ENCODE results near the gene TSPYL1. TPM values are rescaled to one million over a fixed set of nuclear protein-coding genes. Genes with fewer than 3 reads are reported as not detected.

The TSPYL1 gene
- total and polyA plus RNA-seq, 2 experiments from 2014 or later = 40.8 to 65.2 TPM

DNA sequence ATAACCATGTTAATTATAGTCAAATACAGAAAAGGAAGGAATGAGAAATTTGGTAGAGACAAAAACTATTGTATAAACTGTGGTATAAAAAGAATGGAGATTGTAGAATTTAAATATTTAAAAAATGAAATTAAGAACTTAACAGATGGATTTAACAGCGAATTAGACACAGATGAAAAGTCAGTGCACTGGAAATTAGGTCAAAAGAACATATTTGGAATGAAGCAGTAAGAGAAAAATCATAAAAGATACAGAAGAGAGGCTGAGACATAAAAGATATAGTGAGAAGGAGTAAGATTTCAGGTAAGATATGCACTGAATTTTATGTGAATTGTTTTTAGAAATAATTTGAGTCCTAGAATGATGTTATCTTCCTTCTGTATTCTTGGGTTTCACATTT is 39.9 kb downstream of the TSPYL1 start:
- Histone ChIP-seq H3K9me3 (ENCODE audit: low read depth) (no peaks in the 10 kb centered on the region), H3K27ac (no peak overlapping the region), H3K27me3 (no peaks in the 10 kb centered on the region), H3K4me3 (no peak overlapping the region), H3K36me3 (peaks cover 21% of the 10 kb centered on the region), H3K4me1 (ENCODE audit: low read depth) (no peaks in the 10 kb centered on the region)
- DNase-seq (ENCODE audit: low read depth in 1 of 2, low spot score in 1 of 2) = no peak
- TF ChIP-seq, protein P1, sequence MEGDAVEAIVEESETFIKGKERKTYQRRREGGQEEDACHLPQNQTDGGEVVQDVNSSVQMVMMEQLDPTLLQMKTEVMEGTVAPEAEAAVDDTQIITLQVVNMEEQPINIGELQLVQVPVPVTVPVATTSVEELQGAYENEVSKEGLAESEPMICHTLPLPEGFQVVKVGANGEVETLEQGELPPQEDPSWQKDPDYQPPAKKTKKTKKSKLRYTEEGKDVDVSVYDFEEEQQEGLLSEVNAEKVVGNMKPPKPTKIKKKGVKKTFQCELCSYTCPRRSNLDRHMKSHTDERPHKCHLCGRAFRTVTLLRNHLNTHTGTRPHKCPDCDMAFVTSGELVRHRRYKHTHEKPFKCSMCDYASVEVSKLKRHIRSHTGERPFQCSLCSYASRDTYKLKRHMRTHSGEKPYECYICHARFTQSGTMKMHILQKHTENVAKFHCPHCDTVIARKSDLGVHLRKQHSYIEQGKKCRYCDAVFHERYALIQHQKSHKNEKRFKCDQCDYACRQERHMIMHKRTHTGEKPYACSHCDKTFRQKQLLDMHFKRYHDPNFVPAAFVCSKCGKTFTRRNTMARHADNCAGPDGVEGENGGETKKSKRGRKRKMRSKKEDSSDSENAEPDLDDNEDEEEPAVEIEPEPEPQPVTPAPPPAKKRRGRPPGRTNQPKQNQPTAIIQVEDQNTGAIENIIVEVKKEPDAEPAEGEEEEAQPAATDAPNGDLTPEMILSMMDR (IDR thresholded peaks at IDR 0.05; ENCODE audit: low read depth, low read length) = no peak

DNA sequence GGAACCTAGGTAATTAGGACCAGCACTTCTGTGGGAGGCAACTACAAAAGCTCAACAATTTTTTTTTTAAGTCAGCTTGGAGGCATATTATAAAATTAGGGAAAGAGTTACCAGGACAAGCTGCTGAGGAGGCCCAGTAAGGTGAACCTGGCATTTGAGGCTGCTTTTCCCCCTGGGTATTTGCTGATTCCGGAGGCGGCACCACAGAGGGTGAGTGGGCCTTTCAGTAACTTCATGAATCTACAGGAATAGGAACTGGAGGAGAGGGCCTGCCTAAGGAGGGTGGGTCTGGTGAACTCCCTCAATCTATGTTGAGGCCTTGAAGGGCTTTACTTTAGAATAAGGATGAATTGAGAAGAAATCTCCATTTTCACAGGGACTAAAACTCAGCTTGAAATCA is 40.5 kb downstream of the TSPYL1 start:
- Histone ChIP-seq H3K9me3 (ENCODE audit: low read depth) (no peaks in the 10 kb centered on the region), H3K4me1 (ENCODE audit: low read depth) (no peaks in the 10 kb centered on the region), H3K27me3 (no peaks in the 10 kb centered on the region), H3K27ac (no peak overlapping the region), H3K4me3 (no peak overlapping the region), H3K36me3 (peaks cover 18% of the 10 kb centered on the region)
- no peak for DNase-seq (ENCODE audit: low read depth in 1 of 2, low spot score in 1 of 2)
- TF ChIP-seq, protein P1 (IDR thresholded peaks at IDR 0.05; ENCODE audit: low read depth, low read length) = no peak

DNA sequence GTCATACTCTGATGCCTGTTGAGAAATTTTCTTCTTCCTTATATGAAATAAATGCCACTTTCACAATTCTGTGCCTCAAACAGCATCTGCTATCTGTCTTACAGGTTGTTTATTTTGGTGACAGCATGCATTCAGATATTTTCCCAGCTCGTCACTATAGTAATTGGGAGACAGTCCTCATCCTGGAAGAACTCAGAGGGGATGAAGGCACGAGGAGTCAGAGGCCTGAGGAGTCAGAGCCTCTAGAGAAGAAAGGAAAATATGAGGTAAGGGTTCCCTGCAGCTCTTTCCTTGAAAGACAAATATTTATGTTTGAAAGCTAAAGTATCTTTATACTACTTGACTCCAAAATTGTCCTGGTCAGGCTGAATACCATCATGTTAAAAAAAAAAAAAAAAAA is 41.6 kb downstream of the TSPYL1 start:
- Histone ChIP-seq H3K27me3 (no peaks in the 10 kb centered on the region), H3K4me1 (ENCODE audit: low read depth) (no peaks in the 10 kb centered on the region), H3K9me3 (ENCODE audit: low read depth) (no peaks in the 10 kb centered on the region), H3K4me3 (no peak overlapping the region), H3K36me3 (peaks cover 17% of the 10 kb centered on the region), H3K27ac (no peak overlapping the region)
- DNase-seq (ENCODE audit: low read depth in 1 of 2, low spot score in 1 of 2) = no peak
- TF ChIP-seq, protein P1 (IDR thresholded peaks at IDR 0.05; ENCODE audit: low read depth, low read length) = no peak

DNA sequence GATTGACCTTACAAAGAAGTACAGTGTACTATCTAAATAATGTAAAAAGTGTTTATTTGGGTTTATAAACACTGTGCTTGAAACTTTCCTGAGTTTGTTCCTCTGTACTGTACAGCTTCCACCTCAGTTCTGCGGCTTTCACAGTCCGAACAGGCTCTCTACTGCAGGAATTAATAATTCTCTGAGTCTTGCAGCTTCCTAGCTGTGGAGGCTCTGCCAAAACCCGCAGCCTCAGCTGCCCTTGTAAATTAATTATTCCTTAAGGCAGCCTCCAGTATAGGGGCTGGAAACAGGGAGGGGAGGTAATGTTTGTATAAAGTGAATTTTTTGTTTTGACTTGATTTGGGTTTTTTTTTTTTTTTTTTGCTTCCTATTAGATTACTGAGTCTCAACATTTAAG is 45.0 kb downstream of the TSPYL1 start:
- TF ChIP-seq, protein P1 (IDR thresholded peaks at IDR 0.05; ENCODE audit: low read depth, low read length) = no peak
- Histone ChIP-seq H3K36me3 (peaks cover 12% of the 10 kb centered on the region), H3K27me3 (no peaks in the 10 kb centered on the region), H3K4me1 (ENCODE audit: low read depth) (no peaks in the 10 kb centered on the region), H3K9me3 (ENCODE audit: low read depth) (no peaks in the 10 kb centered on the region), H3K27ac (no peak overlapping the region), H3K4me3 (no peak overlapping the region)
- DNase-seq (ENCODE audit: low read depth in 1 of 2, low spot score in 1 of 2) = no peak

DNA sequence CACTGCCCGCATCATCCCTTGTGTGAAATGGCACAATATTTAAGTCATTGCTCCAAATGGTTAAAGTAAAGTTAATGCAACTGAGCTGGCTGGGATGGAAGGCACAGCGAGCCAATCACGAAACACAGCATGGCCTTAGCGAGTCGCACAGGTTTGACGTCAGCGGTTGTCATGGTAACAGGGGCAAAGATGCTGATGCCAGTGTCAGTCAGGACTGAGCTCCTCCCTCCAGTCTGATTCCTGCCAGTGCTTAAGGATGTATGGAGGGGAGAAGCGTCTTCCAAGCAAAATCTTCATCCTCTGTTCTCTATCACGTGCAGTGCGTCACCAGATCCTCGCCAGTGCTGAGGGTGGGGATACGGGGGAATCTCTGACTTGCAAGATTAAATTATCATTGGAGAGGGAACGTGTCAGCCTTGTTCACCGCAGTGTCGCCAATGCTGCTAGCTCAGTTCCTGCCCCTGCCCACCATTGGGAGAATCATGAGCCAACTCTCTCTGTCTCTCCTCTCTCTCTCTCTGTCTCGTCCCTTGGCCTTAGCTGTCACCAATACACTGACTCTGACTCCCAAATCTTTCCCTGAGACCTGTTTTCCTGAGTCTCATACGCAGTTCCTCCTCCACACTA is 50.3 kb downstream of the TSPYL1 start:
- Histone ChIP-seq H3K36me3 (no peaks in the 10 kb centered on the region), H3K4me3 (no peak overlapping the region), H3K9me3 (ENCODE audit: low read depth) (no peaks in the 10 kb centered on the region), H3K27ac (no peak overlapping the region), H3K4me1 (ENCODE audit: low read depth) (no peaks in the 10 kb centered on the region), H3K27me3 (no peaks in the 10 kb centered on the region)
- TF ChIP-seq, protein P1 (IDR thresholded peaks at IDR 0.05; ENCODE audit: low read depth, low read length) = no peak
- peak; percentile 79 to 96 for DNase-seq (ENCODE audit: low read depth in 1 of 2, low spot score in 1 of 2)

Other genes starting within 250 kb of the TSPYL1 start
- 0.60 and 0.71 TPM in 2 replicates for gene FRK, start 219.0 kb downstream of the TSPYL1 start, total RNA-seq
- 0.45 and 1.0 TPM in 2 replicates for gene FRK, start 219.0 kb downstream of the TSPYL1 start, polyA plus RNA-seq
- 14.1 and 16.9 TPM in 2 replicates for gene NT5DC1, start 179.1 kb downstream of the TSPYL1 start, total RNA-seq
- gene NT5DC1, start 179.1 kb downstream of the TSPYL1 start, polyA plus RNA-seq = 48.9 and 58.2 TPM in 2 replicates
- 0.21 TPM in 1 of 2 replicates, not detected in the other for gene COL10A1, start 153.8 kb downstream of the TSPYL1 start, total RNA-seq
- gene COL10A1, start 153.8 kb downstream of the TSPYL1 start, polyA plus RNA-seq = 0.13 and 0.50 TPM in 2 replicates
- 43.1 and 54.1 TPM in 2 replicates for gene TSPYL4, start 25.9 kb downstream of the TSPYL1 start, total RNA-seq
- gene TSPYL4, start 25.9 kb downstream of the TSPYL1 start, polyA plus RNA-seq = 38.2 and 43.4 TPM in 2 replicates
- gene DSE, start 91.0 kb upstream of the TSPYL1 start, total RNA-seq = 23.5 and 28.1 TPM in 2 replicates
- gene DSE, start 91.0 kb upstream of the TSPYL1 start, polyA plus RNA-seq = 12.7 and 14.3 TPM in 2 replicates
- gene CALHM6, start 181.4 kb upstream of the TSPYL1 start, total RNA-seq = 3.0 TPM in 1 of 2 replicates, not detected in the other
- gene CALHM6, start 181.4 kb upstream of the TSPYL1 start, polyA plus RNA-seq = 1.9 and 4.9 TPM in 2 replicates
- 0.11 TPM in 1 of 2 replicates, not detected in the other for gene CALHM5, start 231.7 kb upstream of the TSPYL1 start, total RNA-seq
- gene CALHM5, start 231.7 kb upstream of the TSPYL1 start, polyA plus RNA-seq = not detected in 2 replicates